ENCODE data around the gene HSF2. TPM values are rescaled to one million over a fixed set of nuclear protein-coding genes. Genes with fewer than 3 reads are reported as not detected.

HSF2 gene
- total RNA-seq (ENCODE audit: low replicate concordance), result 21.4 and 36.5 TPM in 2 replicates

DNA sequence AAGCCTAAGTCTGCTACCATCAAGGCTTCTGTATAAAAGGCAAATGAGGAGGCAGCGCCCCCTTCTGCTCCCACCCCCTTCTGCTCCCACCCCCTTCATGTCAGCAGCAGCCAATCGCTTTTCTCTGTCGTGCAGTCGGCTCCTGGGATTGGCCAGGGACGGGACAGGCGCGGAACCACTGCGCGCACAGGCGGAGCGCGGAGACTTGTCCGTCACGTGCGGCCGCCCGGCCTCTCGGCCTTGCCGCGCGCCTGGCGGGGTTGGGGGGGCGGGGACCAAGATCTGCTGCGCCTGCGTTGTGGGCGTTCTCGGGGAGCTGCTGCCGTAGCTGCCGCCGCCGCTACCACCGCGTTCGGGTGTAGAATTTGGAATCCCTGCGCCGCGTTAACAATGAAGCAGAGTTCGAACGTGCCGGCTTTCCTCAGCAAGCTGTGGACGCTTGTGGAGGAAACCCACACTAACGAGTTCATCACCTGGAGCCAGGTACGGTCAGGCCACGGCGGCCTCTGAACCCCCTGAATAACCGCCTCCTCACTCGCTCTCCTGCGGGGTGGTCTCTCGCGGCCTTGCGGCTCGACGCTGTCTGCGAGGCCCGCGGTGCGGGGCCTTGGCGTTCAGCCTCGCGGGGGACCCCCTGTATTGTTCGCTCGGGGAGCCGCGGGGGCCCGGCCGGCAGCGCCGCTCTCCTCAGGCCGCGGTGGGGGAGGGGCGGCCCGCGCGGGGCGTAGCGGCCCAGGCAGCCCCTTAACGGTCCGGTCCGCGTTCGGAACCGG lies at the start of gene HSF2:
TSS of gene HSF2 (plus strand) at position 305 of the 773 bp plus-strand sequence. CDS start at position 391, 86 bp downstream.
- H3K4me3 ChIP-seq (ENCODE audit: low read depth, low read length), result peak within 1 kb of the TSS; percentile 98
- TF ChIP-seq CTCF (IDR thresholded peaks at IDR 0.05; ENCODE audit: insufficient read depth, low read length), result peak; percentile 28
- DNase-seq (ENCODE audit: low read depth), result peak; percentile 97

- no peak for TF ChIP-seq CTCF (IDR thresholded peaks at IDR 0.05; ENCODE audit: insufficient read depth, low read length)
These were observed 46.3 kb upstream of the HSF2 start for GRCh38 chr6:122352981-122353664.

DNA sequence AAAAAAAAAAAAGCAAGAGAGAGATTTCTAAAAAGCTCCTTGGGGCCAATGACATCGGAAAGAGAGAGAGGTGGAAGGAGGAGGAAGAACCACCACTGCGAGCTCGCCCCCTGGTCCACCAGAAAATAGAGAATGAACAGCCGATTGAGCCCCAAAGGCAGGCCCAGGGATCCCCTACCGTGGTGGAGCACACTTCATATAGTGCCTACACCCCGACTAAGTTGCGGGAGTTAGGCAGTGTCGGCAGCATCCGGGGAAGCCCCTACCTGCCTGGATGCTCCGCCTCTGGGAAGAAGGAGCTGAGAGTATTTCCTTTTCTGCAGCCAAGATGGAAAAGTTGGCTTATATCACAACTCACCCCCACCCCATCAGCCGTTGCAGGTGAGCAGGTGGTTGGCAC lies 38.6 kb upstream of the HSF2 start:
- TF ChIP-seq CTCF (IDR thresholded peaks at IDR 0.05; ENCODE audit: insufficient read depth, low read length), result no peak
- no peak for DNase-seq (ENCODE audit: low read depth)
- no peak overlapping the region for H3K4me3 ChIP-seq (ENCODE audit: low read depth, low read length)

More at GRCh38 chr6:122352981-122353664, 46.3 kb upstream of the HSF2 start:
- no peak overlapping the region for H3K4me3 ChIP-seq (ENCODE audit: low read depth, low read length)
- no peak for DNase-seq (ENCODE audit: low read depth)

DNA sequence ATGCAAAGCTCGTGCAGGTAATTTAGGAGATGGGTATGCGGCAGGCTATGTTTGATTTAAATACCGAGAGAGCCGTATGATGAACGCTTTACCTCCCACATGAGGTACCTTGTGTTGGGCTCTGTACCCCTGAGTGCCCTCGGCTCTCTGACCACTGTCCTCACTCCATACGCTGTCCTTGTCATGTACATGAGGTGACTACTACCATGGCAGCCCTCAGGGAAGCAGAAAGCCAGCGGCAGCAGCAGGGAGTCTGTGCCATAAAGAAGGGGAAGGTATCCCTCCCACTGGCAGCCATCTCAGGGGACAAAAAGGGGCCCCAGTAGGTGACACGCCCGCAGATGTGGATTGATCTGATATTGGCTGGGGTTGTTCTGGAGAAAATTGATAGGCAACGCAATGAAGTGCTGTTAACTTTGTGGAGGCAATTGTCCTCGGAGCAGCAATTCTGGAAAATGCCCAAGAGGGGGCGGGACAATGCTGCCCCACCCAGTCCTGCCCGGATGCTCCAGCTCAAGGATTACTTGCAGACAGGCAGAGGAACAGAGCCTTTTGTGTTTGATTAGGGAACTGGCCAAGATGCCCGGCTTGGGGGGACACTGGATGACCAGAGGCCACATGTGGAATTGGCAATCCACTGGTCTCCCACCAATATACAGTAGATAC lies 38.0 kb upstream of the HSF2 start:
- no peak for DNase-seq (ENCODE audit: low read depth)
- no peak for TF ChIP-seq CTCF (IDR thresholded peaks at IDR 0.05; ENCODE audit: insufficient read depth, low read length)
- no peak overlapping the region for H3K4me3 ChIP-seq (ENCODE audit: low read depth, low read length)

GRCh38 chr6:122363769-122364483 lies 35.5 kb upstream of the HSF2 start:
- DNase-seq (ENCODE audit: low read depth), result no peak

More at GRCh38 chr6:122363769-122364483, 35.5 kb upstream of the HSF2 start:
- TF ChIP-seq CTCF (IDR thresholded peaks at IDR 0.05; ENCODE audit: insufficient read depth, low read length), result no peak
- H3K4me3 ChIP-seq (ENCODE audit: low read depth, low read length), result no peak overlapping the region
